HepG2 (cell line): ENCODE measurements around the gene BTG2. TPM values are rescaled to one million over a fixed set of nuclear protein-coding genes. Genes with fewer than 3 reads are reported as not detected.

Experiments used
- CHD2 ChIP-seq: IDR thresholded peaks from 2 replicates; pipeline ENCODE4 v1.6.1; 2011; ENCODE audit warnings: low read depth, low read length, improper control_type of control experiment
- ISL2 ChIP-seq: sonication (generic); formaldehyde crosslinking; IDR thresholded peaks from 2 replicates; pipeline ENCODE4 v1.5.0; 2020; ENCODE audit warnings: missing genetic modification reagents
- PRDM15 ChIP-seq: sonication (generic); formaldehyde crosslinking; IDR thresholded peaks from 2 replicates; pipeline ENCODE4 v1.4.0; 2020; ENCODE audit warnings: missing genetic modification reagents
- STAT5B ChIP-seq: sonication (generic); formaldehyde crosslinking; IDR thresholded peaks from 2 replicates; pipeline ENCODE4 v1.4.0; 2020; ENCODE audit warnings: missing genetic modification reagents
- ZNF20 ChIP-seq: sonication (generic); formaldehyde crosslinking; IDR thresholded peaks from 2 replicates; pipeline ENCODE4 v1.4.0; 2020; ENCODE audit warnings: mild to moderate bottlenecking, moderate library complexity, missing genetic modification reagents
- ZNF318 ChIP-seq: sonication (generic); formaldehyde crosslinking; IDR thresholded peaks from 2 replicates; pipeline ENCODE4 v1.4.0; 2020; ENCODE audit warnings: mild to moderate bottlenecking, missing genetic modification reagents
- ZNF777 ChIP-seq: sonication (generic); formaldehyde crosslinking; IDR thresholded peaks from 2 replicates; pipeline ENCODE4 v1.4.0; 2020; ENCODE audit warnings: missing genetic modification reagents
- polyA plus RNA-seq, 8 experiments: library from polyadenylated mRNA; depleted of rRNA in 3 of 8; stranded (reverse) in 7 of 8; unstranded in 1 of 8; fragments of >200 nt; fragmentation: Illumina TruSeq in 4 of 8; extraction: Trizol in 4 of 8; gene quantifications; 2 replicates each; pipeline versions ENCODE4 v1.2.1 to v1.2.3, GENCODE V29; 2011 to 2016; ENCODE audit warnings: low read depth in 4 of 8, missing spikeins in 1 of 8, mixed read lengths in 1 of 8; ENCODE audit not compliant: insufficient read depth in 1 of 8
- total RNA-seq, 5 experiments: library from RNA; depleted of rRNA; stranded (reverse); fragments of >200 nt; fragmentation: Illumina TruSeq; extraction: Trizol; gene quantifications; 2 replicates each; pipeline ENCODE4 v1.2.3, GENCODE V29; 2016; ENCODE audit warnings: low read depth in 1 of 5
- TF ChIP-seq, protein P1 (sequence below): sonication (generic); formaldehyde crosslinking; IDR thresholded peaks from 2 replicates; pipeline ENCODE4 v1.4.0; 2020; ENCODE audit warnings: missing genetic modification reagents

The BTG2 gene
- total and polyA plus RNA-seq, 2 of the 13 experiments (the other 11 are each of a cell fraction or from before 2014, with no cell fraction given), result 13.6 to 18.3 TPM

GRCh38 chr1:203276916-203277545 lies 28.3 kb upstream of the BTG2 start (continued):
- TF ChIP-seq PRDM15 (CRISPR knock-in tag) (no peak), ZNF318 (CRISPR knock-in tag) (no peak), ISL2 (CRISPR knock-in tag) (no peak), CHD2 (no peak), STAT5B (CRISPR knock-in tag) (no peak), ZNF777 (CRISPR knock-in tag) (no peak), ZNF20 (CRISPR knock-in tag) (no peak)
- TF ChIP-seq, protein P1, sequence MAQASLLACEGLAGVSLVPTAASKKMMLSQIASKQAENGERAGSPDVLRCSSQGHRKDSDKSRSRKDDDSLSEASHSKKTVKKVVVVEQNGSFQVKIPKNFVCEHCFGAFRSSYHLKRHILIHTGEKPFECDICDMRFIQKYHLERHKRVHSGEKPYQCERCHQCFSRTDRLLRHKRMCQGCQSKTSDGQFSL (CRISPR knock-in tag), result no peak
